Measurements from ENCODE around the gene CRB1.

DNA sequence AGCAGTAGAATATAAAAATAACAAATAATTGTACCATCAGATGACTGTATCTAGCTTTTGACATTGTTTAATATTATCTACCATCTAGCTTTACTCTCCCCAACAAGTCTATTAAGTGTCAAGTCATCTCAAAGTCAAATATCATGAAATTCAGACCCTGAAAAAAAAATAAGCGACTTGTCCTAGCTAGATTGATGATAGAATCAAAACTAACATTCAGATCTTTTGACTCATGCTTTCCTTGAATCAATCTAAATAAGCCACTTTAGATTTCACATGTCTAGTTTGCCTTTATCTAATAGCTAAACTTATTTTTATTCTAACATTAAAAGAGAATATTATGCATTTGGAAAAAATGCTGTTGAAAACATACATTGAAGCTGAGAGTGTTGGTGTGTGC is 35.4 kb downstream of the CRB1 start:
- TF ChIP-seq, protein P1, sequence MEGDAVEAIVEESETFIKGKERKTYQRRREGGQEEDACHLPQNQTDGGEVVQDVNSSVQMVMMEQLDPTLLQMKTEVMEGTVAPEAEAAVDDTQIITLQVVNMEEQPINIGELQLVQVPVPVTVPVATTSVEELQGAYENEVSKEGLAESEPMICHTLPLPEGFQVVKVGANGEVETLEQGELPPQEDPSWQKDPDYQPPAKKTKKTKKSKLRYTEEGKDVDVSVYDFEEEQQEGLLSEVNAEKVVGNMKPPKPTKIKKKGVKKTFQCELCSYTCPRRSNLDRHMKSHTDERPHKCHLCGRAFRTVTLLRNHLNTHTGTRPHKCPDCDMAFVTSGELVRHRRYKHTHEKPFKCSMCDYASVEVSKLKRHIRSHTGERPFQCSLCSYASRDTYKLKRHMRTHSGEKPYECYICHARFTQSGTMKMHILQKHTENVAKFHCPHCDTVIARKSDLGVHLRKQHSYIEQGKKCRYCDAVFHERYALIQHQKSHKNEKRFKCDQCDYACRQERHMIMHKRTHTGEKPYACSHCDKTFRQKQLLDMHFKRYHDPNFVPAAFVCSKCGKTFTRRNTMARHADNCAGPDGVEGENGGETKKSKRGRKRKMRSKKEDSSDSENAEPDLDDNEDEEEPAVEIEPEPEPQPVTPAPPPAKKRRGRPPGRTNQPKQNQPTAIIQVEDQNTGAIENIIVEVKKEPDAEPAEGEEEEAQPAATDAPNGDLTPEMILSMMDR (IDR thresholded peaks at IDR 0.05) = no peak
- no peak for TF ChIP-seq POLR2AphosphoS5 (IDR thresholded peaks at IDR 0.05)
- TF ChIP-seq EP300 (IDR thresholded peaks at IDR 0.05) = no peak

Measured in sigmoid colon (tissue), 4 donors.